SK-N-SH (cell line): Measurements from ENCODE around the gene THSD7A. TPM values are rescaled to one million over a fixed set of nuclear protein-coding genes. Genes with fewer than 3 reads are reported as not detected.

Experiments
- CTCF ChIA-PET: fragments of 300-600, 350-600 bp; formaldehyde crosslinking; extraction: SDS; loops from one replicate; lab custom pipeline; 2021; lab: Yijun Ruan, JAX
- POLR2A ChIA-PET: fragments of 350-600 bp; sonication (Branson Sonifier 250); formaldehyde crosslinking; extraction: SDS; loops from one replicate; lab custom pipeline; 2020; ENCODE audit warnings: antibody characterized with exemption, inconsistent platforms; lab: Yijun Ruan, JAX
- DNase-seq: peaks from one replicate; pipeline ENCODE4 v3.0.0; 2012
- H2AFZ ChIP-seq: fragments of 200-600 bp; sonication (generic); 2 replicates; pipeline ENCODE4 v1.8.1; 2016; ENCODE audit warnings: antibody characterized with exemption, mild to moderate bottlenecking, low read depth
- H3F3A ChIP-seq: fragments of 200-600 bp; sonication (generic); replicated peaks from 2 replicates; pipeline ENCODE3; 2016; ENCODE audit warnings: antibody characterized with exemption, mild to moderate bottlenecking; ENCODE audit not compliant: insufficient read depth
- H3K27ac ChIP-seq, 2 experiments: fragments of 200-500 bp in 1 of 2; fragments of 200-600 bp in 1 of 2; sonication (Bioruptor generic) in 1 of 2; sonication (generic), shearing (Covaris generic) in 1 of 2; 2 replicates each; pipeline versions ENCODE4 v1.5.1 to v1.6.1; 2014 to 2016; ENCODE audit warnings: low read depth in 2 of 2, inconsistent platforms in 1 of 2, low read length in 1 of 2, mild to moderate bottlenecking in 1 of 2, mixed read lengths in 1 of 2
- H3K27me3 ChIP-seq: fragments of 200-600 bp; sonication (generic), shearing (Covaris generic); 2 replicates; pipeline ENCODE4 v1.6.1; 2016; ENCODE audit warnings: mixed run types; ENCODE audit not compliant: insufficient read depth
- H3K36me3 ChIP-seq, 2 experiments: fragments of 200-500 bp in 1 of 2; fragments of 200-600 bp in 1 of 2; sonication (Bioruptor generic) in 1 of 2; sonication (generic) in 1 of 2; replicated peaks in 1 of 2; 2 replicates each; pipeline versions ENCODE3 to v1.5.1; 2014 to 2016; ENCODE audit warnings: low read length in 1 of 2, mild to moderate bottlenecking in 1 of 2; ENCODE audit not compliant: insufficient read depth in 2 of 2, control insufficient read depth in 1 of 2
- H3K4me1 ChIP-seq, 2 experiments: fragments of 200-500 bp in 1 of 2; fragments of 200-600 bp in 1 of 2; sonication (Bioruptor generic) in 1 of 2; sonication (generic), shearing (Covaris generic) in 1 of 2; 2 replicates each; pipeline versions ENCODE4 v1.5.1 to v1.6.1; 2014 to 2016; ENCODE audit warnings: low read depth in 1 of 2, low read length in 1 of 2, mixed run types in 1 of 2; ENCODE audit not compliant: insufficient read depth in 2 of 2, control insufficient read depth in 1 of 2
- H3K4me2 ChIP-seq: fragments of 200-600 bp; sonication (generic), shearing (Covaris generic); 2 replicates; pipeline ENCODE4 v1.6.1; 2017; ENCODE audit warnings: mixed run types
- H3K4me3 ChIP-seq, 2 experiments: fragments of 200-500 bp in 1 of 2; fragments of 200-600 bp in 1 of 2; sonication (Bioruptor generic) in 1 of 2; sonication (generic), shearing (Covaris generic) in 1 of 2; 2 replicates each; pipeline versions ENCODE4 v1.5.1 to v1.8.1; 2014 to 2016; ENCODE audit warnings: low read depth in 2 of 2, inconsistent platforms in 1 of 2, low read length in 1 of 2, mild to moderate bottlenecking in 1 of 2, mixed read lengths in 1 of 2, moderate library complexity in 1 of 2
- H3K79me2 ChIP-seq: fragments of 200-600 bp; sonication (generic); 2 replicates; pipeline ENCODE4 v1.8.1; 2017; ENCODE audit warnings: mild to moderate bottlenecking; ENCODE audit not compliant: insufficient read depth
- H3K9ac ChIP-seq: fragments of 200-600 bp; sonication (generic); 2 replicates; pipeline ENCODE4 v1.6.1; 2017; ENCODE audit warnings: mixed run types
- H3K9me2 ChIP-seq: fragments of 200-600 bp; sonication (generic); 2 replicates; pipeline ENCODE4 v1.6.1; 2017; ENCODE audit warnings: mixed run types
- H3K9me3 ChIP-seq: fragments of 200-600 bp; sonication (generic); 2 replicates; pipeline ENCODE4 v1.6.1; 2017; ENCODE audit warnings: mixed run types, mild to moderate bottlenecking, moderate library complexity
- H4K20me1 ChIP-seq: fragments of 200-600 bp; sonication (generic); 2 replicates; pipeline ENCODE4 v1.6.1; 2017; ENCODE audit warnings: mild to moderate bottlenecking, mixed run types; ENCODE audit not compliant: insufficient read depth
- CHD2 ChIP-seq: fragments of 150-350 bp; IDR thresholded peaks from 2 replicates; pipeline ENCODE4 v1.6.1; 2018; ENCODE audit warnings: low read length; ENCODE audit not compliant: partially characterized antibody
- ELF1 ChIP-seq: IDR thresholded peaks from 2 replicates; pipeline ENCODE4 v1.4.0; 2012
- EP300 ChIP-seq, 2 experiments: IDR thresholded peaks; 2 replicates each; pipeline versions ENCODE4 v1.4.0 to v1.6.1; 2012; ENCODE audit warnings: borderline replicate concordance in 1 of 2, low read depth in 1 of 2, low read length in 1 of 2
- MXI1 ChIP-seq: IDR thresholded peaks from 2 replicates; pipeline ENCODE4 v1.6.1; 2012; ENCODE audit warnings: mild to moderate bottlenecking, low read depth, low read length, improper control_type of control experiment
- RAD21 ChIP-seq: IDR thresholded peaks from 2 replicates; pipeline ENCODE4 v1.6.1; 2012; ENCODE audit warnings: mild to moderate bottlenecking, low read length
- USF1 ChIP-seq: IDR thresholded peaks from 2 replicates; pipeline ENCODE4 v1.4.0; 2012; ENCODE audit warnings: low read depth, borderline replicate concordance
- USF2 ChIP-seq: fragments of 150-350 bp; IDR thresholded peaks from 2 replicates; pipeline ENCODE4 v1.6.1; 2017; ENCODE audit warnings: antibody characterized with exemption, low read length, low read depth, borderline replicate concordance
- YY1 ChIP-seq: IDR thresholded peaks from 2 replicates; pipeline ENCODE4 v1.4.0; 2012; ENCODE audit warnings: low read depth, mild to moderate bottlenecking
- ZBTB33 ChIP-seq: IDR thresholded peaks from 2 replicates; pipeline ENCODE4 v1.4.0; 2012; ENCODE audit warnings: low read depth, borderline replicate concordance
- WGBS: methylation state at CpG from one replicate; pipeline ENCODE4 v1.1.6; 2017; ENCODE audit warnings: low lambda C conversion rate; 5-methylcytosine and 5-hydroxymethylcytosine counted together
- polyA plus RNA-seq, 3 experiments: library from polyadenylated mRNA; depleted of rRNA; stranded (reverse); fragments of >200 nt; gene quantifications; 2 replicates each; pipeline ENCODE4 v1.2.3, GENCODE V29; 2012
- TF ChIP-seq, protein P1 (sequence below): fragments of 200-600 bp; sonication (generic); IDR thresholded peaks from 2 replicates; pipeline ENCODE4 v1.6.1; 2017; ENCODE audit warnings: antibody characterized with exemption, mild to moderate bottlenecking, moderate library complexity

Gene THSD7A
- polyA plus RNA-seq, 1 of the 3 experiments (the other 2 are of a cell fraction), result 0.16 TPM

DNA sequence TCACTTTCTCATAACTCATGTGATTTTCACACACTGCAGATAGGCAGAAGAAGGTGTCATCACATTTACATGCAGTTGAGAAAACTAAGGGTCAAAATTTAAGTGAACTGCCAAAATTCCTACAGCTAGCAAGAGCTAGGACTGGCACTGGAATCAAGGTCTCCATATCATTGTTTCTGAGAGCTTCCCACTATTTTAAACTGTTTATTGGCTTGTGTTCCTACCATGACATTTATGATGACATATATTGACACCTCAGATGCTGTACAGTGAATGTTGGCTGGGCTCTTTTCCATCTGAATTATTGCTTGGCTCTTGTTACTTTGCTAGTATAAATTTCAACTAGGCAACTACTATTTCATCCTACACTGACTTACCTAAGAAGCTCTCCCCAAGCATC, 2.0 kb downstream of the THSD7A start:
- H2AFZ ChIP-seq, result no peak overlapping the region
- no peak for DNase-seq
- H3K36me3 ChIP-seq, result peaks cover 0 to 3% of the 10 kb centered on the region in 2 experiments
- H3K79me2 ChIP-seq, result no peaks in the 10 kb centered on the region
- CTCF ChIA-PET, result interaction anchor here (0.6 to 3.0 kb wide), 12 partner anchors 13 to 660 kb away, joined by 3 to 16 read pairs (median 5); no protein-coding TSS in a partner anchor
- no peaks in the 10 kb centered on the region for H4K20me1 ChIP-seq
- peaks cover 0 to 20% of the 10 kb centered on the region in 2 experiments; a peak in 2 of 4 replicates for H3K4me1 ChIP-seq
- H3K9me2 ChIP-seq, result no peaks in the 10 kb centered on the region
- H3F3A ChIP-seq, result no peaks in the 10 kb centered on the region
- no peaks in the 10 kb centered on the region for H3K9me3 ChIP-seq
- POLR2A ChIA-PET, result interaction anchor here (0.8 to 1.1 kb wide), 2 partner anchors 38 to 260 kb away, joined by 3 read pairs; no protein-coding TSS in a partner anchor
- no peak overlapping the region for H3K9ac ChIP-seq
- TF ChIP-seq, protein P1, sequence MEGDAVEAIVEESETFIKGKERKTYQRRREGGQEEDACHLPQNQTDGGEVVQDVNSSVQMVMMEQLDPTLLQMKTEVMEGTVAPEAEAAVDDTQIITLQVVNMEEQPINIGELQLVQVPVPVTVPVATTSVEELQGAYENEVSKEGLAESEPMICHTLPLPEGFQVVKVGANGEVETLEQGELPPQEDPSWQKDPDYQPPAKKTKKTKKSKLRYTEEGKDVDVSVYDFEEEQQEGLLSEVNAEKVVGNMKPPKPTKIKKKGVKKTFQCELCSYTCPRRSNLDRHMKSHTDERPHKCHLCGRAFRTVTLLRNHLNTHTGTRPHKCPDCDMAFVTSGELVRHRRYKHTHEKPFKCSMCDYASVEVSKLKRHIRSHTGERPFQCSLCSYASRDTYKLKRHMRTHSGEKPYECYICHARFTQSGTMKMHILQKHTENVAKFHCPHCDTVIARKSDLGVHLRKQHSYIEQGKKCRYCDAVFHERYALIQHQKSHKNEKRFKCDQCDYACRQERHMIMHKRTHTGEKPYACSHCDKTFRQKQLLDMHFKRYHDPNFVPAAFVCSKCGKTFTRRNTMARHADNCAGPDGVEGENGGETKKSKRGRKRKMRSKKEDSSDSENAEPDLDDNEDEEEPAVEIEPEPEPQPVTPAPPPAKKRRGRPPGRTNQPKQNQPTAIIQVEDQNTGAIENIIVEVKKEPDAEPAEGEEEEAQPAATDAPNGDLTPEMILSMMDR, result no peak
- TF ChIP-seq RAD21 (peak; percentile 7; the same call in 1 of the 2 replicates), USF1 (no peak), YY1 (no peak), MXI1 (no peak), CHD2 (no peak), ZBTB33 (no peak), USF2 (no peak)
- TF ChIP-seq, all 33 proteins: peak for 1
- no peaks in the 10 kb centered on the region for H3K27me3 ChIP-seq
- H3K4me2 ChIP-seq, result no peak overlapping the region
- peak overlapping the region in 1 of 2 experiments; percentile 99; a peak in 2 of 4 replicates for H3K27ac ChIP-seq
- H3K4me3 ChIP-seq, result peak overlapping the region in 1 of 2 experiments; percentile 69; a peak in 2 of 4 replicates

GRCh38 chr7:11819947-11820346, 12.1 kb downstream of the THSD7A start:
- Histone ChIP-seq H3K4me2 (no peak overlapping the region), H3K79me2 (no peaks in the 10 kb centered on the region), H3K4me1 (peaks cover 0 to 8% of the 10 kb centered on the region in 2 experiments; a peak in 2 of 4 replicates), H3K4me3 (no peak overlapping the region), H3F3A (no peaks in the 10 kb centered on the region), H3K9ac (no peak overlapping the region), H3K36me3 (peaks cover 0 to 11% of the 10 kb centered on the region in 2 experiments), H4K20me1 (no peaks in the 10 kb centered on the region), H3K27ac (no peak overlapping the region), H3K9me3 (no peaks in the 10 kb centered on the region), H3K9me2 (no peaks in the 10 kb centered on the region), H3K27me3 (no peaks in the 10 kb centered on the region), H2AFZ (no peak overlapping the region)
- POLR2A ChIA-PET, result no interaction called here
- no peak for TF ChIP-seq ELF1
- TF ChIP-seq EP300 (IDR thresholded peaks at IDR 0.05; ENCODE audit: borderline replicate concordance in 1 of 2, low read depth in 1 of 2, low read length in 1 of 2), result no peak
- no peak for DNase-seq
- 78% methylated on average over 11 of the region's 11 CpGs for WGBS
- CTCF ChIA-PET, result interaction anchor here (1.1 kb wide), 1 partner anchor 11 kb away, joined by 3 read pairs; no protein-coding TSS in a partner anchor
